ENCODE measurements around the gene RAPGEF4.

RAPGEF4 gene

DNA sequence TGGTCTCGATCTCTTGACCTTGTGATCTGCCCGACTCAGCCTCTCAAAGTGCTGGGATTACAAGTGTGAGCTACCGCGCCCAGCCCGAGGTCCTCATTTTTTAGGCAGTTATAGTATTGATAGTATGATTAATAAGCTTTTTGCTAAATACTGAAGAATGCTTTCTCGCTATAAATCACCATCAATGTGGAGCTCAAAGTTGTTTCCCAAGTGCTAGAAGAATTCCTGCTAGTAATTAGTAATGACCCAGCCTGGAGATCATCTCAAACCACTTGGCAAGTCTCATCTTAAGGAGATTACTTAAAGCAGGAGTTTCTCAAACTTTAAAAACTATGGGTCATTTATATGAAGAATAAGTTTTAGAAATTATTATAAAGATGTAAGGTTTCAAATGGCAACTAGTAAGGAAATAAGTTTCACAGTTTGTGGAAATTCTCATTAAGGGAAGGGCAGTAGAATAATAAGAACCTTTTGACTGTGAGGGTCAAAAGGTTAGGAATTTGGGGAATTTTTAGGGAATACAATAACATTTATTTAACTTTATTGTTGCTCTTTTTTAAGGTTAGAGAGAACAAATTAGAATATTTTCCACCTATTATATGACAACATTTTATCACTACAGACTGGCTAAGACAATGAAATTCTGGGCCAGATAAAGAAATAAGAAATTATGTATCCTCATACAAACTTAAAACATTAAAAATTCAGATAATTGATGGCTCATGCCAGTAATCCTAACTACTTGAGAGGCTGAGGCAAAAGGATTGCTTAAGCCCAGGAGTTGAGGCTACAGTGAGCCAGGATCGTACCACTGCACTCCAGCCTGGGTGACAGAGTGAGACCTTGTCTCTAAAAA is 191.4 kb downstream of the RAPGEF4 start:
- no peak overlapping the region for H3K4me3 ChIP-seq (ENCODE audit: low read depth, low read length)
- TF ChIP-seq, protein P1, sequence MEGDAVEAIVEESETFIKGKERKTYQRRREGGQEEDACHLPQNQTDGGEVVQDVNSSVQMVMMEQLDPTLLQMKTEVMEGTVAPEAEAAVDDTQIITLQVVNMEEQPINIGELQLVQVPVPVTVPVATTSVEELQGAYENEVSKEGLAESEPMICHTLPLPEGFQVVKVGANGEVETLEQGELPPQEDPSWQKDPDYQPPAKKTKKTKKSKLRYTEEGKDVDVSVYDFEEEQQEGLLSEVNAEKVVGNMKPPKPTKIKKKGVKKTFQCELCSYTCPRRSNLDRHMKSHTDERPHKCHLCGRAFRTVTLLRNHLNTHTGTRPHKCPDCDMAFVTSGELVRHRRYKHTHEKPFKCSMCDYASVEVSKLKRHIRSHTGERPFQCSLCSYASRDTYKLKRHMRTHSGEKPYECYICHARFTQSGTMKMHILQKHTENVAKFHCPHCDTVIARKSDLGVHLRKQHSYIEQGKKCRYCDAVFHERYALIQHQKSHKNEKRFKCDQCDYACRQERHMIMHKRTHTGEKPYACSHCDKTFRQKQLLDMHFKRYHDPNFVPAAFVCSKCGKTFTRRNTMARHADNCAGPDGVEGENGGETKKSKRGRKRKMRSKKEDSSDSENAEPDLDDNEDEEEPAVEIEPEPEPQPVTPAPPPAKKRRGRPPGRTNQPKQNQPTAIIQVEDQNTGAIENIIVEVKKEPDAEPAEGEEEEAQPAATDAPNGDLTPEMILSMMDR (IDR thresholded peaks at IDR 0.05; ENCODE audit: borderline replicate concordance, insufficient read depth, low read depth, low read length) = no peak

- TF ChIP-seq, protein P1 (IDR thresholded peaks at IDR 0.05; ENCODE audit: borderline replicate concordance, insufficient read depth, low read depth, low read length) = no peak
- no peak overlapping the region for H3K4me3 ChIP-seq (ENCODE audit: low read depth, low read length)
Measured at GRCh38 chr2:172927641-172928357, 192.2 kb downstream of the RAPGEF4 start.

GRCh38 chr2:172928756-172929155 is 193.1 kb downstream of the RAPGEF4 start:
- H3K4me3 ChIP-seq (ENCODE audit: low read depth, low read length) = no peak overlapping the region
- TF ChIP-seq, protein P1 (IDR thresholded peaks at IDR 0.05; ENCODE audit: borderline replicate concordance, insufficient read depth, low read depth, low read length) = no peak

DNA sequence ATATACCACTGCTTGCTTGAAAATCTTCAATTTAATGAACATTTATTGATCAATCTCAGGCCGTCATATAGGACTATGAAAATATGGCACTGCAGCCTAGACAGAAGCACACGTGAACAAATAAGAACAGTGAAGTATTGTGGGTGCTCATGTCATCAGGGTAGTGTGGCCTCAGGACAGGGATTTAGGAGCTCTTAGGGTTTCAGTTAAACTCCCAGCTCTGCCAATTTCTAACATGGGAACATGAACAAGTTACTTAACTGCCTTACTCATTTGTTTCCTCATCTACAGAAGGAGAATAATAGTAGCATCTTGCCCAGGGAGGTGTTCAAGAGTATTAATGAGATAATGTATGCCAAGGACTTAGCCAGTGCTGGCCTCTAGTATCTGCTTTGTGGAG is 194.0 kb downstream of the RAPGEF4 start:
- H3K4me3 ChIP-seq (ENCODE audit: low read depth, low read length) = no peak overlapping the region
- TF ChIP-seq, protein P1 (IDR thresholded peaks at IDR 0.05; ENCODE audit: borderline replicate concordance, insufficient read depth, low read depth, low read length) = no peak

DNA sequence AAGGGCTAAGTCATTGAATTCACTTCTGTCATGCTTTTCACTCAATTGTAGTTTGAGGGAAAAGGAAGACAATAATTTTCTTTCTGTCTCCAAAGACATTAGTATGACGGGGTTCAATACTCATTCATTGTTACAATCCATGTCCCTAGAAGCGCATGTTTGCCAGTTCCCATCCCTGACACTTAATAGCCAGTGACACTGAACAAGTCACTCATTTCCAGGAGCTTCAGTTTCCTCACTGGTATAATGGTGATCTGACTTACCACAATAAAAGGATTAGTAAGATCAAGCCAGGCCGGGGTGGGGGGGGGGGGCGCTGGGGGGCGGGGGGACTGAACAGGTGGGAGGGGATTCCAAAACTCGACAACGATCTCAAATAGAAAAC is 195.2 kb downstream of the RAPGEF4 start:
- no peak overlapping the region for H3K4me3 ChIP-seq (ENCODE audit: low read depth, low read length)
- TF ChIP-seq, protein P1 (IDR thresholded peaks at IDR 0.05; ENCODE audit: borderline replicate concordance, insufficient read depth, low read depth, low read length) = no peak

GRCh38 chr2:172931256-172931894 is 195.7 kb downstream of the RAPGEF4 start:
- TF ChIP-seq, protein P1 (IDR thresholded peaks at IDR 0.05; ENCODE audit: borderline replicate concordance, insufficient read depth, low read depth, low read length) = no peak
- H3K4me3 ChIP-seq (ENCODE audit: low read depth, low read length) = no peak overlapping the region

Measured in GM12875 (cell line).